Measurements from ENCODE around the gene GALK2. TPM values are rescaled to one million over a fixed set of nuclear protein-coding genes. Genes with fewer than 3 reads are reported as not detected.

GALK2 gene

DNA sequence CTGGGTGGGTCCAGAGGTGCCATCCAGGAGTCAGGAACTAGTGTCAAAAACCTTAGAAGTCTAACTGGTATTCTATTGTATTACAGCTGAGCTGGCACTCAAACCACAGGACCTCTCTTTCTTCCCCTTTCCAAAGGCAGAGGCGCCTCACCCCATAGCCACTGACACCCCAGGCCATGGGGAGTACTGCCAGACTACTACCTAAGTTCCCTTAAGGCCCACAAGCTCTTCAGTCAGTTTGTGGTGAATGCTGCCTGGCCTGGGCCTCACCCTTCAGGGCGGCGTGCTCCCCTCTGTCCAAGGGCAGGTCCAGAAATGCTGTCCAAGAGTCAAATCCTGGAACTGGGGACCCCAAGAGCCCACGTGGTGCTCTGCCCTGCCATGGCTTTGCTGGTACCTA lies 209.9 kb downstream of the GALK2 start:
- no peak overlapping the region for H4K91ac ChIP-seq (ENCODE audit: low read depth, low read length, poor library complexity)
- H2BK5ac ChIP-seq (ENCODE audit: low read length) = no peak overlapping the region
- no peak overlapping the region for H3K4ac ChIP-seq (ENCODE audit: low read length)
- H3K14ac ChIP-seq (ENCODE audit: low read length) = no peak overlapping the region
- no peaks in the 10 kb centered on the region for H3K79me1 ChIP-seq (ENCODE audit: low read depth, low read length)
- H3K9me3 ChIP-seq (replicated peaks in 1 of 2; ENCODE audit: control insufficient read depth in 2 of 2, insufficient read depth in 1 of 2, low read depth in 1 of 2, low read length in 2 of 2) = no peaks in the 10 kb centered on the region
- no peaks in the 10 kb centered on the region for H3K27me3 ChIP-seq (ENCODE audit: control insufficient read depth in 3 of 3, insufficient read depth in 3 of 3, low read depth in 1 of 3, low read length in 3 of 3)
- no peak overlapping the region for H3K23ac ChIP-seq (ENCODE audit: low read depth, low read length, poor library complexity)
- no peak overlapping the region for H2BK120ac ChIP-seq (ENCODE audit: low read depth, low read length)
- DNase-seq (ENCODE audit: low spot score) = no peak
- no peak overlapping the region for H3K18ac ChIP-seq (ENCODE audit: low read length)
- WGBS, 2 donors (ENCODE audit: extremely low coverage in 2 of 2, insufficient read length in 2 of 2, insufficient replicate concordance in 1 of 2) = no CpG with 5 or more reads among the region's 4 CpGs
- H3K4me3 ChIP-seq (ENCODE audit: low read length in 2 of 2) = peak overlapping the region in 1 of 2 donors; percentile 11
- no peak overlapping the region for H3K27ac ChIP-seq (replicated peaks; ENCODE audit: low read length)
- H3K4me2 ChIP-seq (ENCODE audit: insufficient read depth, low read length, poor library complexity, severe bottlenecking) = no peak overlapping the region
- no peaks in the 10 kb centered on the region for H3K4me1 ChIP-seq (ENCODE audit: control insufficient read depth in 2 of 2, insufficient read depth in 1 of 2, low read depth in 1 of 2, low read length in 2 of 2)
- no peak overlapping the region for H3K9ac ChIP-seq (ENCODE audit: low read depth, low read length, poor library complexity)
- peak overlapping the region; percentile 81 for H2AK5ac ChIP-seq (ENCODE audit: low read depth, low read length)
- no peak overlapping the region for H2BK15ac ChIP-seq (ENCODE audit: low read length)
- no peak overlapping the region for H2AFZ ChIP-seq (ENCODE audit: low read length)
- no peaks in the 10 kb centered on the region for H3K36me3 ChIP-seq (replicated peaks in 1 of 2; ENCODE audit: control insufficient read depth in 2 of 2, insufficient read depth in 2 of 2, low read length in 2 of 2)
- H4K8ac ChIP-seq (ENCODE audit: low read depth, low read length) = no peak overlapping the region
- H2BK12ac ChIP-seq (ENCODE audit: low read length) = no peak overlapping the region

DNA sequence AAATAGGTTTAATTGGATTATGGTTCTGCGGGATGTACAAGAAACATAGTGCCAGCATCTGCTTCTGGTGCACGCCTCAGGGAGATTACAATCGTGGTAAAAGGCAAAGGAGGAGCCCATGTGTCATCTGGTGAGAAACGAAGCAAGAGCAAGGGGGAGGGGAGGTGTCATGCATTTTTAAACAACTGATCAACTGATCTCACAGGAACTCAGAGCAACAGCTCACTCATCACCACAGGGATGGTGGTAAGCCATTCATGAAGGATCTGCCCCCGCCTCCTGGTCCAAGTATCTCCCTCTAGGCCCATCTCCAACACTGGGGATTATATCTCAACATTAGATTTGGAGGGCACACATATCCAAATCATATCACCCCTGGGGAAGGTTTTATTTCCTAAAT lies 210.9 kb downstream of the GALK2 start:
- no peak overlapping the region for H2BK120ac ChIP-seq (ENCODE audit: low read depth, low read length)
- no peaks in the 10 kb centered on the region for H3K9me3 ChIP-seq (replicated peaks in 1 of 2; ENCODE audit: control insufficient read depth in 2 of 2, insufficient read depth in 1 of 2, low read depth in 1 of 2, low read length in 2 of 2)
- no peaks in the 10 kb centered on the region for H3K36me3 ChIP-seq (replicated peaks in 1 of 2; ENCODE audit: control insufficient read depth in 2 of 2, insufficient read depth in 2 of 2, low read length in 2 of 2)
- no CpG with 5 or more reads among the region's 5 CpGs for WGBS, 2 donors (ENCODE audit: extremely low coverage in 2 of 2, insufficient read length in 2 of 2, insufficient replicate concordance in 1 of 2)
- H3K14ac ChIP-seq (ENCODE audit: low read length) = no peak overlapping the region
- no peak overlapping the region for H2BK12ac ChIP-seq (ENCODE audit: low read length)
- H3K4me1 ChIP-seq (ENCODE audit: control insufficient read depth in 2 of 2, insufficient read depth in 1 of 2, low read depth in 1 of 2, low read length in 2 of 2) = no peaks in the 10 kb centered on the region
- H2AFZ ChIP-seq (ENCODE audit: low read length) = peak overlapping the region; percentile 40
- no peaks in the 10 kb centered on the region for H3K79me1 ChIP-seq (ENCODE audit: low read depth, low read length)
- no peak overlapping the region for H3K4me3 ChIP-seq (ENCODE audit: low read length in 2 of 2)
- H3K27ac ChIP-seq (replicated peaks; ENCODE audit: low read length) = no peak overlapping the region
- no peak overlapping the region for H3K23ac ChIP-seq (ENCODE audit: low read depth, low read length, poor library complexity)
- H2AK5ac ChIP-seq (ENCODE audit: low read depth, low read length) = no peak overlapping the region
- peak; percentile 4 for DNase-seq (ENCODE audit: low spot score)
- H3K27me3 ChIP-seq (ENCODE audit: control insufficient read depth in 3 of 3, insufficient read depth in 3 of 3, low read depth in 1 of 3, low read length in 3 of 3) = no peaks in the 10 kb centered on the region
- H2BK15ac ChIP-seq (ENCODE audit: low read length) = no peak overlapping the region
- no peak overlapping the region for H3K9ac ChIP-seq (ENCODE audit: low read depth, low read length, poor library complexity)
- no peak overlapping the region for H4K8ac ChIP-seq (ENCODE audit: low read depth, low read length)
- no peak overlapping the region for H4K91ac ChIP-seq (ENCODE audit: low read depth, low read length, poor library complexity)
- H3K4ac ChIP-seq (ENCODE audit: low read length) = no peak overlapping the region
- H2BK5ac ChIP-seq (ENCODE audit: low read length) = no peak overlapping the region
- no peak overlapping the region for H3K4me2 ChIP-seq (ENCODE audit: insufficient read depth, low read length, poor library complexity, severe bottlenecking)
- no peak overlapping the region for H3K18ac ChIP-seq (ENCODE audit: low read length)

Small RNA genes lying within 50 kb of the gene (small RNA-seq; reads per million reads assigned to genes)
- gene MIR4716 (ENCODE audit: insufficient read depth) (not detected), gene RF00019 (ENCODE audit: insufficient read depth) (not detected), gene RN7SL307P (ENCODE audit: insufficient read depth) (not detected)
